DMS 273 treated with DMSO at 0.1 percent for 48 hours (cell line): Measurements from ENCODE around the gene SPEN.
A peak's percentile ranks its signal among the peaks of the same experiment; 100 is the strongest.
"Not testable (repeated sequence)": the region's sequence is repeated elsewhere in the genome, so short reads cannot be mapped to it uniquely, and the experiment has no call there.

Experiments
- DNase-seq: peaks from one replicate; lab custom pipeline; 2025; lab: John Stamatoyannopoulos, UW

The SPEN gene

GRCh38 chr1:15833842-15834405, 13.6 kb upstream of the SPEN start:
- DNase-seq: no peak

- DNase-seq: peak; percentile 91
Measured at GRCh38 chr1:15834406-15835204, 12.9 kb upstream of the SPEN start.

- no peak for DNase-seq
Measured at GRCh38 chr1:15835205-15835740, 12.2 kb upstream of the SPEN start.

GRCh38 chr1:15835741-15836510, 11.6 kb upstream of the SPEN start:
- DNase-seq: peak; percentile 95

GRCh38 chr1:15836511-15836771, 11.1 kb upstream of the SPEN start:
- DNase-seq: not testable (repeated sequence)

GRCh38 chr1:15836772-15837669, 10.5 kb upstream of the SPEN start:
- DNase-seq: no peak

GRCh38 chr1:15837931-15838330, 9.6 kb upstream of the SPEN start:
- DNase-seq: no peak

GRCh38 chr1:15838721-15839120, 8.8 kb upstream of the SPEN start:
- no peak for DNase-seq

- no peak for DNase-seq
Measured at GRCh38 chr1:15843826-15844572, 3.5 kb upstream of the SPEN start.

GRCh38 chr1:15846056-15846455, 1.5 kb upstream of the SPEN start:
- DNase-seq: not testable (repeated sequence)

GRCh38 chr1:15847893-15848142, 311 bp downstream of the SPEN start:
- DNase-seq: no peak

- no peak for DNase-seq
Measured at GRCh38 chr1:15848143-15848928, 829 bp downstream of the SPEN start.

- DNase-seq: peak; percentile 92
Measured at GRCh38 chr1:15848929-15849774, 1.6 kb downstream of the SPEN start.

GRCh38 chr1:15849775-15850324, 2.3 kb downstream of the SPEN start:
- DNase-seq: peak; percentile 89

GRCh38 chr1:15850471-15851001, 3.0 kb downstream of the SPEN start:
- no peak for DNase-seq

GRCh38 chr1:15851210-15852035, 3.9 kb downstream of the SPEN start:
- DNase-seq: no peak

- no peak for DNase-seq
Measured at GRCh38 chr1:15852036-15852827, 4.7 kb downstream of the SPEN start.
